Mucosa of rectum (tissue), 2 donors: ENCODE results near the gene RHOC.
"Not testable (repeated sequence)": the region's sequence is repeated elsewhere in the genome, so short reads cannot be mapped to it uniquely, and the experiment has no call there.

ENCODE experiments used
- H3K27ac ChIP-seq, 2 donors: one replicate each; pipeline ENCODE4 v1.7.0; 2013; ENCODE audit warnings: inconsistent platforms in 2 of 2, low read depth in 2 of 2, low read length in 2 of 2
- H3K27me3 ChIP-seq, 2 donors: one replicate each; pipeline ENCODE4 v1.7.0; 2013; ENCODE audit warnings: low read length in 2 of 2; ENCODE audit not compliant: control insufficient read depth in 2 of 2, insufficient read depth in 2 of 2
- H3K36me3 ChIP-seq, 2 donors: one replicate each; pipeline ENCODE4 v1.7.0; 2013; ENCODE audit warnings: low read length in 2 of 2; ENCODE audit not compliant: control insufficient read depth in 2 of 2, insufficient read depth in 2 of 2
- H3K4me1 ChIP-seq, 2 donors: one replicate each; pipeline ENCODE4 v1.7.0; 2013; ENCODE audit warnings: low read length in 2 of 2, mild to moderate bottlenecking in 1 of 2; ENCODE audit not compliant: control insufficient read depth in 2 of 2, insufficient read depth in 2 of 2
- H3K4me3 ChIP-seq, 2 donors: one replicate each; pipeline ENCODE4 v1.7.0; 2013; ENCODE audit warnings: low read length in 2 of 2
- H3K9ac ChIP-seq, 2 donors: one replicate each; pipeline ENCODE4 v1.7.0; 2013; ENCODE audit warnings: low read length in 2 of 2, low read depth in 1 of 2, mild to moderate bottlenecking in 1 of 2
- H3K9me3 ChIP-seq, 2 donors: one replicate each; pipeline ENCODE4 v1.7.0; 2013; ENCODE audit warnings: low read length in 2 of 2; ENCODE audit not compliant: control insufficient read depth in 2 of 2
- donor health status: healthy.
- donor health status: Normal muscosa, but diverticular disease.

The RHOC gene

DNA sequence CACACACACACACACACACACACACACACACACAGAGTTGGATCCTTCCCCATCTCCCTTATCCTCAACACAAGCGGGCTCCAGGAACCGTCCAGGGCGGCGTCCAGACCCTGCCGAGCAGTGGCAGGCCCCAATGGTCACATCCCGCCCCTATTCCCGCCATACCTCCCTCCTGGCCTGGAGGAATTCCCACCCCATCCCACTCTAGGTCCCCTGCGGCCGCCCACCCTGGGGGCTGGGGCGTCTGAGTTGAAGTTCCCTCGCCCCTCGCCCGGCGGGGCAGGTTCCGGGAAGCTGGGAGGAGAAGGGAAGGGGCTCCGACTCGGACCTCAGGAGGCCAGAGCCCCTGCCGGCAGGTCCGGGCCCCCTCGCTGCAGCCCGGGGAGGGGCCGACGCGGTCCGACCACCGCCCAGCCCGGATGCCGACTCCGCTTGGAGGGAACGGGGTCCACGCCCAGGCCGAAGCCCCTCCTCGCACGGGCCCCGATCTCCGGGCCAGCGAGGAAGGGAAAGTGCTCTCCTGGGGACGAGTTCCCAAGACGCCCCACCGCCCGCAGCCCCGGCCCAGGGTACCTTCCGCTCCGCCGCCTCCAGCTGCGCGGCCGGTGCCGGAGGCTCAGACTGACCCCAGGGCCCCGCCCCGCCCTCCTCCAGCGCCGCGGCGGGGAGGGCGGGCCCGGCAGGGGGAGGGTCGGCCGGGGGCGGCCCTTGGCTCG lies at the start of gene RHOC:
TSS of gene RHOC (minus strand) at position 623 of the 716 bp plus-strand sequence. CDS start 3,328 bp downstream, outside the sequence.
- Histone ChIP-seq H3K9me3 (no peaks in the 10 kb centered on the region), H3K36me3 (peaks cover 19 to 21% of the 10 kb centered on the region in 2 donors), H3K27me3 (peaks cover 0 to 2% of the 10 kb centered on the region in 2 donors), H3K27ac (peak within 1 kb of the TSS; percentile 86 to 96), H3K4me1 (peaks cover 38 to 44% of the 10 kb centered on the region in 2 donors), H3K9ac (peak within 1 kb of the TSS; percentile 97 to 98), H3K4me3 (peak within 1 kb of the TSS; percentile 80 to 81)

DNA sequence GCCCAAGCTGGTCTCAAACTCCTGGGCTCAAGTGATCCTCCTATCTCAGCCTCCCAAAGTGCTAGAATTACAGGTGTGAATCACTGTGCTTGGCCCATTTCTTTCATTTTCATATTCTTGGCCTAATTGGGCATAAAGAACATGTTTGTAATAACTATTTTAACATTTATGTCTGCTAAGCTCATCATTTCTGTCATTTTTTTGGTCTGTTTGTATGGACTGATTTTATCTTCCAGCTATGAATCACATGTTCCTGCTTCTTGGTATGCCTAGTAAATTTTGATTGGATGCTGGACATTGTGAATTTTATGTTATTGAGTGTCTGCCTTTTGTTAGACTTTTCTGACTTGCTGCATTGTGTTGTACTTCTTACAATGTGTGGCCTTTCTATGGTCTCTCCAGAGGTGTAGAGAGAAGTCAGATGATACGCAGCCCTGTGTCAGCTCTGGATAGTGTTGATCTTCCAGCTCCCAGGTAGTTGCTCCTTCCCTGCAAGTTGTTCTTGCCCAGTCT lies 47.2 kb upstream of the RHOC start:
- Histone ChIP-seq H3K36me3 (no peaks in the 10 kb centered on the region), H3K4me3 (no peak overlapping the region), H3K9me3 (peaks cover 0 to 3% of the 10 kb centered on the region in 2 donors), H3K4me1 (no peaks in the 10 kb centered on the region), H3K9ac (no peak overlapping the region), H3K27me3 (no peaks in the 10 kb centered on the region), H3K27ac (no peak overlapping the region)

DNA sequence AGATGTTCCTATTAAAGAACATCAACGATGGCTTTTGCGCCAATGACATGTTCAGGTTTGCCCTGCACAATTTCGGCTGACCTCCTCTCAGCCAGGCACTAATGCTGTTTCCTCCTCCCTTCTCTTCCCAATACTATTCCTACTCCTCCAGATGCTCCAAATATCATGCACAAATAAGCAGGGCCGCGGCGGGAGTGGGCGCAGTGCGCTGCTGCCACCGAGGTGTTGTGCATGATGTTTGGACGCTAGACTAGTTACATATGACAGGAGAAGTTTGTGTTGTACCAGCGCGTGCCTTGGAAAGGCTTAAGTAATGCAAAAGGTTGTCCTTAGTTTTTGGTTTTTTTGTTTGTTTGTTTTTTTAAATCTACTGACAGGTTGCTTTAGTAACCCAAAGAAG lies 41.5 kb upstream of the RHOC start:
- H3K27me3 ChIP-seq, result peaks cover 2 to 14% of the 10 kb centered on the region in 2 donors
- H3K9ac ChIP-seq, result no peak overlapping the region

DNA sequence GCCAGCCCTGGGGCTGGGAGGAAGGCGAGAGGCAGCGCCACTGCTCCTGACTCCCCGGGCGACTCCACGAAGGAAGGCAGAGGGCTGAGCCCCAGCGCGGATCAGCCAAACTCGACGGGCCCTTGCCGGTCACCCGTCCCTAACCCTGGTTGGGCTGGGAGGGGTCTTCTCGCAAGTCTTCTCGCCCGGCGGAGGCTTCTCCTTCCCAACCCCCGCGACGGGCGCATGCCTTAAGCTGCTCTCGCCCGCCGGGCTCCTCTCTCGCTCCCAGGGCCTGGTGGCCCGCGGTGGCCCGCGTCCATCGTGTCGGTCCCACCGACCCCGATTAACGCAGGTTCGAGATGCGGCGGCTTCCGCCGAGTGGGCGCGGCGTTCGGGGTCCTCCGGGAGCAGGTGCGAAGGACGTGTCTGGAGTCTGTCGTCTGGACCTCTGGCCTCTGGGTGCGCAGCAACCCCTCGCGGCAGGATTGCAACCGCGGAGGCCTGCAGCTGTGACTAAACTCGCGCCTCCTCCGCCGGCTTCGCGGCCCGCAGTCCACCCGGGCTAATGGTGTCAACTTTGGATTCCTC lies 37.2 kb upstream of the RHOC start:
- peaks cover 2 to 26% of the 10 kb centered on the region in 2 donors for H3K27me3 ChIP-seq

More for the DNA sequence above, 41.5 kb upstream of the RHOC start:
- Histone ChIP-seq H3K36me3 (no peaks in the 10 kb centered on the region), H3K4me1 (peaks cover 0 to 2% of the 10 kb centered on the region in 2 donors), H3K4me3 (no peak overlapping the region), H3K27ac (no peak overlapping the region), H3K9me3 (no peaks in the 10 kb centered on the region)

DNA sequence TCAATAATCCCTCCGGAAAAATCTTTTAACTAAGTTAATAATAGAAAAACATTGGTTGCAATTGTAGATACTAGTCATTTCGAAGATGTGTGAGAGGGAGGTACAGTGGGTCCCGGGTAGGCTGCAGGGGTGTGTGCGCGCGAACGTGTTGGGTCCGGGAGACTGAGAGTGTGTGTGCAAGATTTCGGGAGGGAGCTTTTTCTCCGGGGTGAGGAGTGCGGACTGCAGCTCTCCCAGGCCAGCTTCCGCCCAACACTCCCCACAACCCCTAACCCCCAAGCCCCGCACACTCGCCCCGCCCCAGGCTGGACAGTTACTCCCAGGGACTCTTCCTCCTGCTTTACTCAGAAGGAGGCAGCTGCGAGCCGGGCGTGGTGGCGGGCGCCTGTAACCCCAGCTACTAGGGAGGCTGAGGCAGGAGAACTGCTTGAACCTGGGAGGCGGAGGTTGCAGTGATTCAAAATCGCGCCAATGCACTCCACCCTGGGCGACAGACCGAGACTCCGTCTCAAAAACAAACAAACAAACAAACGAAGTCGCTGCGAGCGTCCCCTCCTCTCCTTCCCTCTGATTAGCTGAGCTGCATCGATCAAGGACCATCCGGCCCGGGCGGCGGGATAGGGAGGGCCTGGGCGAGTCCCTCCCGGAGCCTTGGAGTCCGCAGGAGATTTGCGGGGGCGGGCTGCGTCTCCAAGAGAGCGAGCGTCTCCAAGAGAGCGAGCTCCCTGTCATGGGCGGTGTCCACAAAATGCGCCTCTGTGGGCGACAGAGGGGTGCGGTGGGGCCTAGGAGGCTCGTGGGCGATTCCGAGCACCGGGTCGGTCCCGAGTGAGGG lies 36.5 kb upstream of the RHOC start:
- Histone ChIP-seq H3K27me3 (peaks cover 2 to 25% of the 10 kb centered on the region in 2 donors), H3K36me3 (no peaks in the 10 kb centered on the region), H3K4me1 (peaks cover 0 to 2% of the 10 kb centered on the region in 2 donors), H3K4me3 (no peak overlapping the region), H3K9ac (no peak overlapping the region), H3K9me3 (no peaks in the 10 kb centered on the region), H3K27ac (no peak overlapping the region)

More for the DNA sequence above, 37.2 kb upstream of the RHOC start:
- Histone ChIP-seq H3K27ac (no peak overlapping the region), H3K9ac (no peak overlapping the region), H3K9me3 (no peaks in the 10 kb centered on the region), H3K4me3 (no peak overlapping the region), H3K4me1 (peaks cover 0 to 2% of the 10 kb centered on the region in 2 donors), H3K36me3 (no peaks in the 10 kb centered on the region)

DNA sequence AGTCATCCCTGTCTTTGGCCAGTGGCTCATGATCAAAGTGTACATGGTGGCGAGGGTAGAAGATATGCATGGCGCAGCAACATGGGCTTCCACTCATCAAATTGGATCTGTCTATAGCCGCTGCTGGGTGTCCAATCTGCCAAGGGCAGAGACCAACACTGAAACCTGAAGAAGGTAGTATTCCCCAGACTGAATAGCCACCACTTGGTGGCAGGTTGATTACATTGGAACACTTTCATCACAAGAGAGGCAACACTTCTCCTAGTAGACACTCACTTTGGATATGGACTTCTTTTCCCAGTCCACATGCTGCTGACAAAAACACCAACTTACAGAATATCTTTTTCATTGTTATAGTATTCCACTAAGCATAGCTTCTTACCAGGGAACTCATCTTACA lies 30.6 kb upstream of the RHOC start:
- no peaks in the 10 kb centered on the region for H3K36me3 ChIP-seq
- peaks cover 2 to 17% of the 10 kb centered on the region in 2 donors for H3K27me3 ChIP-seq
- H3K4me3 ChIP-seq, result no peak overlapping the region
- no peak overlapping the region for H3K9ac ChIP-seq
- no peak overlapping the region for H3K27ac ChIP-seq
- H3K9me3 ChIP-seq, result no peaks in the 10 kb centered on the region
- no peaks in the 10 kb centered on the region for H3K4me1 ChIP-seq

DNA sequence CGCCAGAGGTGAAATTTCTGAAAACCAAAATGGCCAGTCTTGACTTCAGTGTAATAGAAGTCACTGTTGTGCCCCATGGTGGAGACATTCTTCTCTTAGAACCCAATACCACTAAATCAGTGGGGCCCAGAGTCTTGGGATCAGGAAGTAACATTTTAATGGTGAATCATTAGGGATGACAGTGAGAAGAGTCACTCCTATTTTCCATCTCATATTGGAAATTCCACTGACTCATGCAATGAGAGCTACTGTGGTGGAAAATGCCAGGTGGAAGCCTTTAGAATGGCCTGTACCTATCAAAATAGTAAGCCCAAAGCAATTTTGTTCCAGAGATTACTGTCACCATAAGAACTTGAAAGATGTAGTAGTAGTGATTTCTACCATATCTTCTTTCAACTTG lies 28.8 kb upstream of the RHOC start:
- no peaks in the 10 kb centered on the region for H3K36me3 ChIP-seq
- no peak overlapping the region for H3K9ac ChIP-seq
- H3K27ac ChIP-seq, result no peak overlapping the region
- H3K4me1 ChIP-seq, result no peaks in the 10 kb centered on the region
- H3K27me3 ChIP-seq, result peaks cover 2 to 11% of the 10 kb centered on the region in 2 donors
- H3K4me3 ChIP-seq, result no peak overlapping the region
- no peaks in the 10 kb centered on the region for H3K9me3 ChIP-seq

DNA sequence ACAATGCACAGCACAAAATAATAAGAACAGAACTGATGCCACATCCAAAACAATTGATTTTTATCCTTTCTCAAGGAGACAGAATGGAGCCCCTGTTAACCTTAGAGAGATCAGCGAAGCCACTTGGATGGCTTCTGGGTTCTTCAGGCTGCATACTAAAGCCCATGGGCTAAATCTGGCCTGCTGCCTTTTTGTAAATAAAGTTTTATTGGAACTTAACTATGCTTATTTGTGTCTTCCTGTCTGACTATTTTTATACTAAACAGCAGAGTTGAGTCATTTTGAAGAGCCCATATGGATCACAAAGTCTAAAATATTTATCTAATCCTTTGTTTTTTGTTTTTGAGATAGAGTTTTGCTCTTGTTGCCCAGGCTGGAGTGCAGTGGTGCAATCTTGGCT lies 24.5 kb upstream of the RHOC start:
- no peaks in the 10 kb centered on the region for H3K36me3 ChIP-seq
- no peaks in the 10 kb centered on the region for H3K9me3 ChIP-seq
- H3K4me3 ChIP-seq, result no peak overlapping the region
- no peak overlapping the region for H3K9ac ChIP-seq
- peaks cover 0 to 2% of the 10 kb centered on the region in 2 donors for H3K27me3 ChIP-seq
- H3K27ac ChIP-seq, result no peak overlapping the region
- H3K4me1 ChIP-seq, result no peaks in the 10 kb centered on the region

DNA sequence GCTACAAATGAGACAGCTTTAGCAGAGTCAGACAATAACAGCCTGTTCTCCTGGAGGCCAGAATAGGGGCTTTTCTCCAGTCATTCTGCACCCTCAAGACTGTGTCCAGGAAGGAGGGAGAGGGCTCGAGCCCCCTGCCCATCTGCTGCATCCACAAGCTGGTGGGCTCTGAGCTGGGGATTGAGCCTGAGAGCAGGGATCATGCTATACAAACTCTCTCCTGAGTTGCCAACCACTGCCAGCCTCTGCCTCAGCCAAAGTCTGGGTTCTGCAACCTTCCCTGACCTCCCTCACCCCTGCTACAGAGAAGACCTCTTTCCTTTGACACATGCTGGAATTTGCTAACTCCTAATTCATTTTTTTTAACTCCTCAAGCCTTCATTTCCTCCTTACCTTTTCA lies 23.0 kb upstream of the RHOC start:
- H3K27ac ChIP-seq, result no peak overlapping the region
- no peaks in the 10 kb centered on the region for H3K36me3 ChIP-seq
- peaks cover 0 to 2% of the 10 kb centered on the region in 2 donors for H3K27me3 ChIP-seq
- no peaks in the 10 kb centered on the region for H3K4me1 ChIP-seq
- H3K4me3 ChIP-seq, result no peak overlapping the region
- no peak overlapping the region for H3K9ac ChIP-seq
- no peaks in the 10 kb centered on the region for H3K9me3 ChIP-seq

DNA sequence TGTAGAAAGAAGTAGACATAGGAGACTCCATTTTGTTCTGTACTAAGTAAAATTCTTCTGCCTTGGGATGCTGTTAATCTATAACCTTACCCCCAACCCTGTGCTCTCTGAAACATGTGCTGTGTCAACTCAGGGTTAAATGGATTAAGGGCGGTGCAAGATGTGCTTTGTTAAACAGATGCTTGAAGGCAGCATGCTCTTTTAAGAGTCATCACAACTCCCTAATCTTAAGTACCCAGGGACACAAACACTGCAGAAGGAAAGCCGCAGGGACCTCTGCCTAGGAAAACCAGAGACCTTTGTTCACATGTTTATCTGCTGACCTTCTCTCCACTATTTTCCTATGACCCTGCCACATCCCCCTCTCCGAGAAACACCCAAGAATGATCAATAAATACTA lies 22.1 kb upstream of the RHOC start:
- not testable (repeated sequence) for H3K4me1 ChIP-seq, H3K9me3 ChIP-seq, H3K27ac ChIP-seq, H3K36me3 ChIP-seq, H3K9ac ChIP-seq, H3K27me3 ChIP-seq, H3K4me3 ChIP-seq
